ENCODE data around the gene TMEM202. TPM values are rescaled to one million over a fixed set of nuclear protein-coding genes. Genes with fewer than 3 reads are reported as not detected.
A peak's percentile ranks its signal among the peaks of the same experiment; 100 is the strongest.

Gene TMEM202
- total and polyA plus RNA-seq, 2 of the 13 experiments (the other 11 are each of a cell fraction or from before 2014, with no cell fraction given) = not detected

GRCh38 chr15:72375846-72376581 is 22.1 kb upstream of the TMEM202 start, which contains the start of gene HEXA (continued):
- TF ChIP-seq ZNF318 (CRISPR knock-in tag; IDR thresholded peaks at IDR 0.05) = no peak; the same call in 1 of the 2 replicates
- no peak for TF ChIP-seq CEBPB (IDR thresholded peaks at IDR 0.05; ENCODE audit: borderline replicate concordance, low read depth, low read length)
- TF ChIP-seq ZNF792 (CRISPR knock-in tag; IDR thresholded peaks at IDR 0.05) = peak; percentile 97
- TF ChIP-seq ZEB1 (IDR thresholded peaks at IDR 0.05; ENCODE audit: insufficient replicate concordance, low read depth) = peak; percentile 85
- TF ChIP-seq FOXK1 (CRISPR knock-in tag; IDR thresholded peaks at IDR 0.05; ENCODE audit: borderline replicate concordance, low read depth) = peak; percentile 97; the same call in 1 of the 2 replicates
- peak; percentile 65; the same call in 1 of the 2 replicates for TF ChIP-seq CAMTA2 (CRISPR knock-in tag; IDR thresholded peaks at IDR 0.05; ENCODE audit: borderline replicate concordance)
- peak; percentile 98 for TF ChIP-seq ZXDC (CRISPR knock-in tag; IDR thresholded peaks at IDR 0.05)
- TF ChIP-seq RNF219 (CRISPR knock-in tag; IDR thresholded peaks at IDR 0.05) = 0 out of 2 replicates have a peak, but pooled peaks have one; percentile 41
- peak; percentile 94; the same call in 1 of the 2 replicates for TF ChIP-seq ZNF766 (CRISPR knock-in tag; IDR thresholded peaks at IDR 0.05; ENCODE audit: borderline replicate concordance)
- peak; percentile 99 for TF ChIP-seq ZNF414 (CRISPR knock-in tag; IDR thresholded peaks at IDR 0.05)
- peak; percentile 97 for TF ChIP-seq SIN3A (IDR thresholded peaks at IDR 0.05; ENCODE audit: borderline replicate concordance, low read depth, low read length)
- TF ChIP-seq ZSCAN9 (CRISPR knock-in tag; IDR thresholded peaks at IDR 0.05; ENCODE audit: borderline replicate concordance) = peak; percentile 70; the same call in 1 of the 2 replicates
- peak; percentile 87 for TF ChIP-seq ARNT2 (CRISPR knock-in tag; IDR thresholded peaks at IDR 0.05; ENCODE audit: low read depth)
- TF ChIP-seq SRSF4 (IDR thresholded peaks at IDR 0.05; ENCODE audit: low read depth, low read length, poor library complexity, severe bottlenecking) = no peak

All from HepG2 (cell line).